ENCODE measurements around the gene RASA3. TPM values are rescaled to one million over a fixed set of nuclear protein-coding genes. Genes with fewer than 3 reads are reported as not detected.

The RASA3 gene
- total RNA-seq, 1 donor from 2014 or later: 41.1 TPM

DNA sequence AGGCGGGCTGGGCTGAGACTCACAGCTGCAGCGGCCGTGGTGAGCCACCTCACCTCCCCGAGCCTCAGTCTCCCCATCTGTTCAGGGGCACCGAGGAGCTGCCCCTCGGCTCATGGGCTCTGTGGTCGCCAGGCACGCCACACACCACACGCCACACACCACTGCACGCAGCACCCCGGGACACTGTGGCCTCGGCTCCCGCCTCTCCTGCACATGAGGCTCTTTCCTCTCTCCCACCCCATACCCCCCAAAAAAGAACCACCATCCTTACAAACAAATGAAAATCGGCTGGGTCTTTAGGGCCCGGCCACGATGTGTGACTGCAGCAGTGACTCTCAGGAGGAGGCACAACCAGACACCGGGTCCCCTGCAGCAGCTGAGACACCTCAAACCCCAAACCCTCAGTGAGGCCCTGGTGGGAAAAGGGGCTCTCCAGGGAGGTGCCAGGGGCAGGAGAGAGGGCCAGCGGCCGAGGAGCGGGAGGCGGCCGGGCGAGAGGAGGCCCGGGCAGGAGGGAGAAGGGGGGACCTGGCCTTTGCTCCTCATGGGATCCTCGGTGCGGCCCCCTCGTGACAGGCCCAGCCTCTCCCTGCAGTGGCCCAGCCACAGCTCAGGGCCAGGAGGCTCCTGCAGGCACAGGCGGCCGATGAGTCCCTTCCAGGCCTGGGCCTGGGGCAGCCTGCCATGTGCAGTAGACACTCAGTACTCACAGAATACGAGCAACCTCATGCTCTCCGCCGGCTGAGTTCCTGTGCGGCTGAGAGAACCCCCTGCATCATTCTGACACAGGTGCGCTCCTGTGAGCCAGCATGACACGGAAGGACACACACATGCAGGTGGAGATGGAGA, 66.3 kb downstream of the RASA3 start:
- Histone ChIP-seq H2AFZ (ENCODE audit: low read depth, low read length) (no peak overlapping the region), H3K79me2 (ENCODE audit: insufficient read depth, low read length) (peaks cover 75% of the 10 kb centered on the region), H3K4me1 (ENCODE audit: insufficient read depth, low read length) (peaks cover 60% of the 10 kb centered on the region), H3K27ac (ENCODE audit: low read depth, low read length) (peak overlapping the region; percentile 96), H3K27me3 (ENCODE audit: insufficient read depth, low read length) (no peaks in the 10 kb centered on the region), H3K4me3 (ENCODE audit: insufficient read depth, low read depth, low read length) (peak overlapping the region; percentile 17), H3K4me2 (ENCODE audit: low read length) (peak overlapping the region; percentile 81), H3K36me3 (ENCODE audit: insufficient read depth, low read length) (no peaks in the 10 kb centered on the region), H4K20me1 (ENCODE audit: insufficient read depth, low read length) (peaks cover 20% of the 10 kb centered on the region), H3K9me3 (ENCODE audit: insufficient read depth, low read depth, low read length) (no peaks in the 10 kb centered on the region), H3K9ac (ENCODE audit: low read length) (peak overlapping the region; percentile 85)
- FAIRE-seq (no peak), DNase-seq (ENCODE audit: low read depth) (no peak)
- Mint-ChIP-seq H3K4me3 (ENCODE audit: unreplicated experiment) (no peak overlapping the region), H3K9me3 (ENCODE audit: unreplicated experiment) (peaks cover 3% of the 10 kb centered on the region), H3K4me1 (ENCODE audit: low read depth, unreplicated experiment) (peaks cover 58% of the 10 kb centered on the region), H3K27me3 (ENCODE audit: low read depth, unreplicated experiment) (no peaks in the 10 kb centered on the region), H3K36me3 (ENCODE audit: low read depth, unreplicated experiment) (peaks cover 6% of the 10 kb centered on the region), H3K27ac (ENCODE audit: unreplicated experiment) (peak overlapping the region; percentile 58)
- TF ChIP-seq EZH2 (IDR thresholded peaks at IDR 0.05; ENCODE audit: insufficient read depth, low read length): no peak
- TF ChIP-seq, protein P1, sequence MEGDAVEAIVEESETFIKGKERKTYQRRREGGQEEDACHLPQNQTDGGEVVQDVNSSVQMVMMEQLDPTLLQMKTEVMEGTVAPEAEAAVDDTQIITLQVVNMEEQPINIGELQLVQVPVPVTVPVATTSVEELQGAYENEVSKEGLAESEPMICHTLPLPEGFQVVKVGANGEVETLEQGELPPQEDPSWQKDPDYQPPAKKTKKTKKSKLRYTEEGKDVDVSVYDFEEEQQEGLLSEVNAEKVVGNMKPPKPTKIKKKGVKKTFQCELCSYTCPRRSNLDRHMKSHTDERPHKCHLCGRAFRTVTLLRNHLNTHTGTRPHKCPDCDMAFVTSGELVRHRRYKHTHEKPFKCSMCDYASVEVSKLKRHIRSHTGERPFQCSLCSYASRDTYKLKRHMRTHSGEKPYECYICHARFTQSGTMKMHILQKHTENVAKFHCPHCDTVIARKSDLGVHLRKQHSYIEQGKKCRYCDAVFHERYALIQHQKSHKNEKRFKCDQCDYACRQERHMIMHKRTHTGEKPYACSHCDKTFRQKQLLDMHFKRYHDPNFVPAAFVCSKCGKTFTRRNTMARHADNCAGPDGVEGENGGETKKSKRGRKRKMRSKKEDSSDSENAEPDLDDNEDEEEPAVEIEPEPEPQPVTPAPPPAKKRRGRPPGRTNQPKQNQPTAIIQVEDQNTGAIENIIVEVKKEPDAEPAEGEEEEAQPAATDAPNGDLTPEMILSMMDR (IDR thresholded peaks at IDR 0.05; ENCODE audit: insufficient read depth, low read depth, low read length): no peak

DNA sequence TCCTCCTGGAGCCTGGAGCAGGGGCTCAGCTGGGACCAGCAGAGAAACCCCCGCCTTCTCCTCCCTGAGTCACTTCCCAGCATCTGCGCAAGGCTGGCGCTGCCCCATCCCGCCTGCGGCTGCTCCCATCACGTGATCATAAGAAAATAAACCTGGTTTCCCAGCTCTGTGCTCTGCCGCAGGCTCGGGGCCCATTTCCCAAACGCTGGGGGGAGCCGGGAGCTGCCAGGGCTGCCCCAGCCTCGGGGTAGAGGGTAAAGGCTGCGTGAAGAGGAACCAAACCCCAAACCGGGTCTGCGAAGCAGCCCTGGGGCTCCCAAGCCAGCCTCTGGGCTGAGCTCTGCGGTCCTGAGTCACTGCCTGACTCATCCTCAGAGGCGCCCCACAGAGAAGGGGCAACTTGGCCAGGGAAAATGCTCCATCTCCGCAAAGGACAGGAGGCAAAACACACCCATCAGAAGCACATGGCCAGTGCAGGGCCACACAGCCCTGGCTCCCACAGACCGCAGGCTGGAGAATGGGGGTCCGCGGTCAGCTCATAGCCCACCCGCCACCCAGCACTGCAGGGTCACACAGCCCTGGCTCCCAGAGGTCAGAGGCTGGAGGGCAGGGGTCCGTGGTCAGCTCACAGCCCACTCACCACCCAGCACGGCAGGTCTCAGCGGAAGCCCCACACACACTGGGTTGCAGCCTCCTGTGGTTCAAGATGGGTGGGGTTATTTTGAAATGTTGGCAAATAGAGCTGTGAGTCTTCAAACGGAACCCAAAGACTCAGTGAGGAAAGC, 67.1 kb downstream of the RASA3 start:
- Histone ChIP-seq H3K36me3 (ENCODE audit: insufficient read depth, low read length) (no peaks in the 10 kb centered on the region), H2AFZ (ENCODE audit: low read depth, low read length) (no peak overlapping the region), H3K4me3 (ENCODE audit: insufficient read depth, low read depth, low read length) (peak overlapping the region; percentile 17), H4K20me1 (ENCODE audit: insufficient read depth, low read length) (peaks cover 17% of the 10 kb centered on the region), H3K4me2 (ENCODE audit: low read length) (peak overlapping the region; percentile 81), H3K27me3 (ENCODE audit: insufficient read depth, low read length) (no peaks in the 10 kb centered on the region), H3K27ac (ENCODE audit: low read depth, low read length) (peak overlapping the region; percentile 96), H3K79me2 (ENCODE audit: insufficient read depth, low read length) (peaks cover 78% of the 10 kb centered on the region), H3K9ac (ENCODE audit: low read length) (peak overlapping the region; percentile 85), H3K9me3 (ENCODE audit: insufficient read depth, low read depth, low read length) (no peaks in the 10 kb centered on the region), H3K4me1 (ENCODE audit: insufficient read depth, low read length) (peaks cover 60% of the 10 kb centered on the region)
- TF ChIP-seq EZH2 (IDR thresholded peaks at IDR 0.05; ENCODE audit: insufficient read depth, low read length): no peak
- TF ChIP-seq, protein P1 (IDR thresholded peaks at IDR 0.05; ENCODE audit: insufficient read depth, low read depth, low read length): no peak
- Mint-ChIP-seq H3K4me1 (ENCODE audit: low read depth, unreplicated experiment) (peaks cover 58% of the 10 kb centered on the region), H3K9me3 (ENCODE audit: unreplicated experiment) (peaks cover 2% of the 10 kb centered on the region), H3K27me3 (ENCODE audit: low read depth, unreplicated experiment) (no peaks in the 10 kb centered on the region), H3K36me3 (ENCODE audit: low read depth, unreplicated experiment) (peaks cover 3% of the 10 kb centered on the region), H3K4me3 (ENCODE audit: unreplicated experiment) (peak overlapping the region; percentile 80), H3K27ac (ENCODE audit: unreplicated experiment) (peak overlapping the region; percentile 99)
- peak; percentile 67 for FAIRE-seq
- peak; percentile 97 for DNase-seq (ENCODE audit: low read depth)

Data from astrocyte (in vitro differentiated cells and primary cell).